ENCODE data around the gene LIPT2.
A peak's percentile ranks its signal among the peaks of the same experiment; 100 is the strongest.

LIPT2 gene

GRCh38 chr11:74473382-74474173 is 19.9 kb downstream of the LIPT2 start:
- peak overlapping the region in 1 of 3 experiments; percentile 49 for H3K27ac Mint-ChIP-seq
- H3K4me3 Mint-ChIP-seq, result no peak overlapping the region
- H3K4me1 Mint-ChIP-seq, result peaks cover 10% of the 10 kb centered on the region
- TF ChIP-seq CTCF (IDR thresholded peaks at IDR 0.05; ENCODE audit: unreplicated experiment in 3 of 3), result no peak
- H3K36me3 Mint-ChIP-seq (ENCODE audit: low read depth), result no peaks in the 10 kb centered on the region
- H3K9me3 Mint-ChIP-seq, result no peaks in the 10 kb centered on the region
- peaks cover 8% of the 10 kb centered on the region for H3K27me3 Mint-ChIP-seq (ENCODE audit: low read depth)

GRCh38 chr11:74471668-74472429 is 21.7 kb downstream of the LIPT2 start:
- H3K4me3 Mint-ChIP-seq, result no peak overlapping the region
- no peaks in the 10 kb centered on the region for H3K36me3 Mint-ChIP-seq (ENCODE audit: low read depth)
- peaks cover 19% of the 10 kb centered on the region for H3K4me1 Mint-ChIP-seq
- peaks cover 13% of the 10 kb centered on the region for H3K27me3 Mint-ChIP-seq (ENCODE audit: low read depth)
- no peak for TF ChIP-seq CTCF (IDR thresholded peaks at IDR 0.05; ENCODE audit: unreplicated experiment in 3 of 3)
- no peaks in the 10 kb centered on the region for H3K9me3 Mint-ChIP-seq
- no peak overlapping the region for H3K27ac Mint-ChIP-seq

GRCh38 chr11:74471037-74471436 is 22.5 kb downstream of the LIPT2 start:
- Mint-ChIP-seq H3K4me1 (peaks cover 19% of the 10 kb centered on the region), H3K27ac (peak overlapping the region in 1 of 3 experiments; percentile 78), H3K9me3 (no peaks in the 10 kb centered on the region), H3K36me3 (ENCODE audit: low read depth) (no peaks in the 10 kb centered on the region), H3K4me3 (no peak overlapping the region), H3K27me3 (ENCODE audit: low read depth) (peaks cover 13% of the 10 kb centered on the region)
- TF ChIP-seq CTCF (IDR thresholded peaks at IDR 0.05; ENCODE audit: unreplicated experiment in 3 of 3), result no peak

- TF ChIP-seq CTCF (IDR thresholded peaks at IDR 0.05; ENCODE audit: unreplicated experiment in 3 of 3), result no peak
- H3K27me3 Mint-ChIP-seq (ENCODE audit: low read depth), result peaks cover 13% of the 10 kb centered on the region
- H3K4me1 Mint-ChIP-seq, result peaks cover 19% of the 10 kb centered on the region
- no peak overlapping the region for H3K4me3 Mint-ChIP-seq
- H3K9me3 Mint-ChIP-seq, result no peaks in the 10 kb centered on the region
- H3K36me3 Mint-ChIP-seq (ENCODE audit: low read depth), result no peaks in the 10 kb centered on the region
- H3K27ac Mint-ChIP-seq, result peak overlapping the region in 2 of 3 experiments; percentile 78 to 85
These were observed 23.0 kb downstream of the LIPT2 start for GRCh38 chr11:74470526-74470925.

GRCh38 chr11:74468936-74469335 is 24.6 kb downstream of the LIPT2 start:
- peak overlapping the region in 1 of 3 experiments; percentile 70 for H3K27ac Mint-ChIP-seq
- peaks cover 16% of the 10 kb centered on the region for H3K4me1 Mint-ChIP-seq
- H3K36me3 Mint-ChIP-seq (ENCODE audit: low read depth), result no peaks in the 10 kb centered on the region
- TF ChIP-seq CTCF (IDR thresholded peaks at IDR 0.05; ENCODE audit: unreplicated experiment in 3 of 3), result no peak
- no peaks in the 10 kb centered on the region for H3K9me3 Mint-ChIP-seq
- H3K27me3 Mint-ChIP-seq (ENCODE audit: low read depth), result peaks cover 17% of the 10 kb centered on the region
- peak overlapping the region; percentile 68 to 78 (median 75) for H3K4me3 Mint-ChIP-seq

Data from nephron (organoid).